Thyroid gland (tissue), 4 donors: ENCODE data around the gene CDK13.

Experiments used
- POLR2A ChIP-seq, 2 donors: fragments of 450-650 bp; IDR thresholded peaks; one replicate each; pipeline ENCODE4 v1.6.1; 2017; ENCODE audit warnings: antibody characterized with exemption in 2 of 2, mild to moderate bottlenecking in 2 of 2, moderate library complexity in 1 of 2
- TF ChIP-seq, protein P1 (sequence below), 6 experiments: fragments of 200-600 bp in 3 of 6; fragments of 450-650 bp in 3 of 6; sonication (generic) in 3 of 6; IDR thresholded peaks; one replicate each; pipeline ENCODE4 v1.5.1; 2016 to 2019; ENCODE audit warnings: antibody characterized with exemption in 6 of 6, mild to moderate bottlenecking in 2 of 6, inconsistent platforms in 1 of 6, moderate library complexity in 1 of 6

DNA sequence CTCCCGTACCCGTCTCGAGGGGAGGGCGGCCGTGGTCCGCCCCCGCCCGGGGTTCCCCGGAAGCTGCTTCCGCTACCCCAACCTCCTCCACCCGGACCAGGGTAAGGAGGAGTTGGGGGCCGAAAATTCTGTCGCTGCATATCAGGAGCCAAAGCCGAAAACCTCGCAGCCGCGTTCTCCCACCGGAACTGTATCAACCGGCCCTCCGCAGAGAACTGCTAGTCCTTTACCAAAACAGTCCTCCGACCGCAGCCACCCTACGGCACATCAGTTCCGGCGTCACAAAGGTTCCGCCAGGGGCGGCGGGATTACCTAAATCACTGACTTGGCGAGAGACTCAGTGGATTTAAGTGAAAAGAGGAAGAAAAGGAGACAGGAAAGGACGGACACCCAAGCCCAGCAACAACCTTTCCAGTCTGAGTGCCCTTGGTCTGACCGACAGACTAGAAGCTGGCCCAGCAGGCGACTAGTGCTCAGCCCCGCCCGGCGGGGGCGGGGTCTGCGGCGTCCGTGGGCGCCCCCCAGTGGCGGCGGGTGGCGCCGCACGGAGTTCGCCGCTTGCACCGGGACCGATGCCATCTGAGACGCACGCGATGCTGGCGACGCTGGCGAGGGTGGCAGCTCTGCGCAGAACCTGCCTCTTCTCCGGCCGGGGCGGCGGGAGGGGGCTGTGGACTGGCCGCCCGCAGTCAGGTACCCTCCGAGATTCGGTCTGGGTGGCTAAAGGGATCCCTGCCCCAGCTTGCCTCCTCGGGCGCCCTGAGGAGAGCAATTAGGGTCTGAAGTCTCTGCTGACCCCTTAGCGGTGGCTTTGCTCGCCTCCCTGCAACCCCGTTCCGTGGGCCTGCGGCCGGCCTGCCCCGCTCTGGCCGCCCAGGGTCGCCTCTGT lies 184.6 kb downstream of the CDK13 start, which contains the start of the genes MPLKIP and SUGCT:
- TF ChIP-seq, protein P1, sequence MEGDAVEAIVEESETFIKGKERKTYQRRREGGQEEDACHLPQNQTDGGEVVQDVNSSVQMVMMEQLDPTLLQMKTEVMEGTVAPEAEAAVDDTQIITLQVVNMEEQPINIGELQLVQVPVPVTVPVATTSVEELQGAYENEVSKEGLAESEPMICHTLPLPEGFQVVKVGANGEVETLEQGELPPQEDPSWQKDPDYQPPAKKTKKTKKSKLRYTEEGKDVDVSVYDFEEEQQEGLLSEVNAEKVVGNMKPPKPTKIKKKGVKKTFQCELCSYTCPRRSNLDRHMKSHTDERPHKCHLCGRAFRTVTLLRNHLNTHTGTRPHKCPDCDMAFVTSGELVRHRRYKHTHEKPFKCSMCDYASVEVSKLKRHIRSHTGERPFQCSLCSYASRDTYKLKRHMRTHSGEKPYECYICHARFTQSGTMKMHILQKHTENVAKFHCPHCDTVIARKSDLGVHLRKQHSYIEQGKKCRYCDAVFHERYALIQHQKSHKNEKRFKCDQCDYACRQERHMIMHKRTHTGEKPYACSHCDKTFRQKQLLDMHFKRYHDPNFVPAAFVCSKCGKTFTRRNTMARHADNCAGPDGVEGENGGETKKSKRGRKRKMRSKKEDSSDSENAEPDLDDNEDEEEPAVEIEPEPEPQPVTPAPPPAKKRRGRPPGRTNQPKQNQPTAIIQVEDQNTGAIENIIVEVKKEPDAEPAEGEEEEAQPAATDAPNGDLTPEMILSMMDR (IDR thresholded peaks at IDR 0.05): peak; percentile 93 to 100 (median 97)
- TF ChIP-seq POLR2A (IDR thresholded peaks at IDR 0.05): peak in 1 of 2 donors; percentile 70
